Erythroblast (primary cell): Measurements from ENCODE around the gene CYP24A1.
"Not testable (repeated sequence)": the region's sequence is repeated elsewhere in the genome, so short reads cannot be mapped to it uniquely, and the experiment has no call there.

ENCODE experiments used
- GATA1 ChIP-seq: IDR thresholded peaks from 2 replicates; pipeline ENCODE4 v1.6.1; 2011; ENCODE audit warnings: low read depth, mild to moderate bottlenecking, control low read depth, low read length, moderate library complexity
- POLR2A ChIP-seq: IDR thresholded peaks from 2 replicates; pipeline ENCODE4 v1.6.1; 2011; ENCODE audit warnings: mild to moderate bottlenecking, low read length

GRCh38 chr20:54131125-54131524, 42.7 kb downstream of the CYP24A1 start:
- TF ChIP-seq POLR2A, GATA1: not testable (repeated sequence)
